HG02938 (cell line): ENCODE measurements around the gene SEC16B.

ENCODE experiments used
- ATAC-seq: cut with Tn5 transposase; IDR thresholded peaks from one replicate; pipeline ENCODE4 v1.9.1; 2021; ENCODE audit warnings: mild to moderate bottlenecking, moderate library complexity; ENCODE audit not compliant: unreplicated experiment

SEC16B gene

GRCh38 chr1:177977141-177977540 lies 7.3 kb upstream of the SEC16B start:
- ATAC-seq, result no peak

DNA sequence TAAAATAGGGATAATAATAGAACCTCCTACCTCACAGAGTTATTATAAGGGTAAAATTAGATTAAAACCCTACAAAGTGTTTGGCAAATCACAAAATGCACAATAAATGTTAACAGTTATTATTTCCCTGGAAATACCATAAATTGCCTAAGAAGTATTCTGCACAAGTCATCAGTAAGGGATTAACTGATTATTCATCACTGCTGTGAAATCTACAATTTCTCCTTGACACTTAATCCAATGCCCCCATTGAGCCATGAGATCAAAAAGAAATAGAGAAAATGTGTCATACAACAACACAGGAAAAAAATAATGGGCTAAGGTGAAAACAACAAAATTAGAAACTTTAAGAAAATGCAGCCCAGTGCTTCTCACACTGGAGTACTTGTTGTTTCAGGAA lies 6.7 kb upstream of the SEC16B start:
- ATAC-seq, result no peak

- no peak for ATAC-seq
Measured at GRCh38 chr1:177975588-177976495, 6.0 kb upstream of the SEC16B start.

- ATAC-seq, result no peak
Measured at GRCh38 chr1:177973585-177973984, 3.7 kb upstream of the SEC16B start.

GRCh38 chr1:177969109-177969508 lies 749 bp downstream of the SEC16B start:
- ATAC-seq, result no peak

- no peak for ATAC-seq
Measured at GRCh38 chr1:177966199-177966598, 3.7 kb downstream of the SEC16B start.

DNA sequence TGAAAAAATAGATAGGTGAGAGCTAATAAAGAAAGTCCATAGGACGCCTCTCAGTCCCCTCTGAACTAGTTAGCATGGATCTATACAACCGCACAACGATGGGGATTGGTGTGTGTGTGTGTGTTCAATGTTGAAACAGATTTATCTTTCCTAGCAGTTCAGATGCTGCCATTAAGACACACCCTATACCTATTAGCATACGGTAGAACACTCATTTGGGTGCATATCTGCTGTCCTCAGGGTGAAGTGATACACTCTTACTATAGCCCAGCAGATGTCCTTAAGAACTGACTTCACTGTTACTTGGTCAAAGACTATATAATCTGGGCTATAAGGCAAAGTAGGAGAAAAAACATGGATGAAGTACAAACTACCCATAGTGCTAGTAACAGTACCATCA lies 4.6 kb downstream of the SEC16B start:
- ATAC-seq, result no peak

DNA sequence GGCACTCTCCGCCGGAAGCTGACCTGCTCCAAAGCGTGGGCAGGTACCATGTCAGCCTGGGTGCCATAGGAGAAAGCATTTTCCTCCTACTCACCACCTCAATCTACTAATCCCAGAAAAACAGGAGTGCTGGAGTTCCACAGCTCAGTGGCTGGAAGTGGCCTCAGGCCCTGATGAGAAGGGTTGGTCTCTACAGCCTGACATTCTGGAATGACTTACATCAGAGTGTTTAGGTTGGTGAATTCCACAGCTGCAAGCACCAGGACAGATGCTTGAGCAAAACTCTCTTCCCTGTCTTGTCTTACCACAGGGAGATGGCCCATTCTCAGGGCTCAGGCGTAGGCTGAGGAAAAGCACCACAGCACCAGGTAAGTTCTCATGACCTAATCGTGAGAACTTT lies 5.5 kb downstream of the SEC16B start:
- no peak for ATAC-seq

DNA sequence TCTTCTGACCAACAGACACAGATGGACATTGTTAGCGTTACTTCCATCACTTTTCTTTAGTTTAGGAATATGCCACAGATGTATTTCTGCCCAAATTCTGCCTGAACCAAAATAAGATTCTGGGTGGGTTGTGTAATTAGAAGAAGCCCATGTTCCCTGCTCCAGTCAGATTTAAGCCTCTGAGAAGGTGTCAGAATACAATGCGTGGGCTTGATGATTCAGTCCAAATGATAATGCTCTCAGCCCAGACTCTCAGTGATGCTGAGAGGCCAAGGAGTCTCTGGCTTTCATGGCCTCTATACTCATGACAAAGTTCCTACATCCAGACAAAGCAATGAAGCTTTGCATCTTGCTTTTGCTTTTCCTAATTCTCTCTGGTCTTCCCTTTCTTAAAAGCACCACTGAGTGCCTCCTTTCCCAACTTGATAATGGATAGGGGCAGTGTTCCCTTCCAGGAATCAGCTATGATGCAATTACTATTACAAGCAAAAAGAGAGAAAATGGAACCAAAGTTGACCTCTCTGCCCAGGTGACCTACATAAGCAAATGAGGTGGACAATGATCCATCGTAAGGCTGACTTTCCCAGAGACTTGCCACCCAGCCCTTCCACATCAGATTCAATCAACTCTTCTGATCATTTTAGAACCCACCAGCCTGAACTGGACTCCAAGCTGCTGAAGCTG lies 8.8 kb downstream of the SEC16B start:
- no peak for ATAC-seq

DNA sequence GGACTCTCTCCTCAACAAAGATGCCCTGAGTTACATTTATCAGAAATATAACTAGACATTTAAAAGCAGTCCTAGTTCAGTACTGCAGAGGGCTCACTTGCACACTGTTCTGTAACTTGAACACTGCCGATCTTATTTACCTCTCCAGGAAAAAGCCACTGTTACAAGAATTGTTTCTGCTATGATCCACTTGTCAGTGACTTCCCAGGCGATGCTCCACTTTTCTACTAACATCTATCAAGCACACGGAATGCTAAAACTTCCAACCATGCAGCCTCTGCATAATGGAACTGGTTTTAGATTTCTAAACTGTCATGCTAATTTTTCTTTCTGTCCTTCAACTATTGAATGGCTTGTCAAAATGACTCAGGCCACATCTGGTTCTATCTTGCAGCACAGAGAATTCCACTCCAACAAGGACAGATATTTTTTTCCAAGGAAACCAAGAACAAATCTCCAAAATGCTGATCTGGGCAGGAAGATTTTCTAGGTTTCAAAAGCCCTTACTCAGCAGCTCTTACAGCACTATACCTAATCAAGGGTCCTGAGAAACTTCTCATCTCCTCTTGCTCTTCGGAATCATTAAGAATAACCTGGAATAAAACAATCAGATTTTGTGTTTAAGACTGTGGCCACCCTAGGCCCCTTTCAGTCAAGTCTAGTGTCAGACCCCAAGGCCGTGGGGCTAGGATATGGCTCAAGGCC lies 9.9 kb downstream of the SEC16B start:
- ATAC-seq, result no peak

DNA sequence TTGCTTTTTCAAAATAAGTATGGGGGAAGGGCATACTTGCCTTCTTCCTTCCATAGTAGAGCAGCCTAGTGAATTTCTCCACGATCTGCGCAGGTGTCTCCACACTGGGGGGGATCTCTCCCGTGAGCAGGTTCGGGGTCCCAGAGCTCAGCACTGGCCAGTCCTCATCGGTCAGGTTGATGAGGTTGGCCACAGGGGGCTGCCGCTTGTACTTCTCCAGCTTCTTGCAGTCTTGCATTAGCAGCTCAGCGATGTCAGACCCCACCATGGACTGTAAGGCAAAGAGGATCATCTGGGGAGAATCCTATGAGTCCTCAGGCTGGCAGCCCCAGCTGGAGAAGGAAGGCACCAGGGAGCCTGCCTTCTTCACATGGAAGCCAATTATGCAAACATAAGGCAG lies 11.8 kb downstream of the SEC16B start:
- ATAC-seq, result no peak

DNA sequence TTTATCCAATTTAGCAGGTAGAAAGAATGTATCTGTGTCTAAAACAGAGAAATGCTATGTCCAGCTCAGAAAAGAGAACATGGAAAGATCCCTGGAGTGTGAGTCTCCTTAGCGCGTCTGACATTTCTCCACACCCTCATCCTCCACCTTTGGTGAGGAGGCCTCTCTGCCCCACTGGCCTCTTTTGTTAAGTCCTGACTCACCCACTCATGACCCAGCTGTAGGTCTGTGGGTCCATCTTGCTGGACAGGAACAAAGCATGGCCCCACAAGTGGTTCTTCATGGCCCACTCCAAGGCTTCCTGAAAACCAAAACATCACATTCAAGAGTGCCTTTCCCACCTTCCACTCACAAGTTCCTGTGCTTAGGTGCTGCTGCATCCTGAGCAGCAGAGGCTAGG lies 15.8 kb downstream of the SEC16B start:
- ATAC-seq, result no peak

- no peak for ATAC-seq
Measured at GRCh38 chr1:177953549-177953948, 16.3 kb downstream of the SEC16B start.

- ATAC-seq, result no peak
Measured at GRCh38 chr1:177952691-177953090, 17.2 kb downstream of the SEC16B start.

DNA sequence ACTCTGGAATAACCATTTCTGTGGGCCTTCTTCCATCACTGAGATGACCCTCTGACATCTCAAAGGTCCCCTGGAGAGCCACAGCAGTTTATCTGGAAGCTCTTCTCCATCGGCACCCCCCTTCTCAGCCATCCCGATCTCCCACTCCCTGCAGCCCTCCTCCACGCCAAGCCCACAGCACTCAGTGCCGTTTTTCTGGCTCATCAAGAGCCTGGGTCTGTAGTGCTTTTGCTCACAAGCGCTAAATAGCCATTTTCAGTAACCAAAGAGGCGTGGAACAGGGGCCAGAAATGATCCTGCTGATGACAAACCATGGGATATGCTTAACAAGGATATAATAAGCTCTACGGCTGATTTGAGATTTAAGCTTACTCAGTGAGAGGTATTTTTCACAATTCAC lies 17.6 kb downstream of the SEC16B start:
- ATAC-seq, result no peak

- ATAC-seq, result no peak
Measured at GRCh38 chr1:177950506-177950905, 19.4 kb downstream of the SEC16B start.

- peak; percentile 85 for ATAC-seq
Measured at GRCh38 chr1:177948336-177948972, 21.4 kb downstream of the SEC16B start.

DNA sequence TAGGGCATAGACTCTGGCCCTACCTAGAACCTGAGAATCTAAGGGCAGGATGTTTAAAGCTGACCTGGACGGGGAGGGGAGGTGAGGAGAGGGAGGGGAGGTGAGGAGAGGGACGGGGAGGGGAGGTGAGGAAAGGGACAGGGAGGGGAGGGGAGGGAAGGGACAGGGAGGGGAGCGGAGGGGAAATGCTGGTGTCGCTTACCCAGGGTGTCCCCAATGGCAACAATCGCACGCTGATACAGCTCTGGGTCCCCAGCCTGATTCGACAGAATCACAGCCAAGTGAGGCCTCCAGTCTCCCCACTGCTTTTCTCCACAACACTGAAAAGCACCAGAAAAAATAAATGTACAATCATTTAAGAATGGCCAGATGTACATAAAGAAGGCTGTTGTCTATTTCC lies 22.2 kb downstream of the SEC16B start:
- ATAC-seq, result no peak

DNA sequence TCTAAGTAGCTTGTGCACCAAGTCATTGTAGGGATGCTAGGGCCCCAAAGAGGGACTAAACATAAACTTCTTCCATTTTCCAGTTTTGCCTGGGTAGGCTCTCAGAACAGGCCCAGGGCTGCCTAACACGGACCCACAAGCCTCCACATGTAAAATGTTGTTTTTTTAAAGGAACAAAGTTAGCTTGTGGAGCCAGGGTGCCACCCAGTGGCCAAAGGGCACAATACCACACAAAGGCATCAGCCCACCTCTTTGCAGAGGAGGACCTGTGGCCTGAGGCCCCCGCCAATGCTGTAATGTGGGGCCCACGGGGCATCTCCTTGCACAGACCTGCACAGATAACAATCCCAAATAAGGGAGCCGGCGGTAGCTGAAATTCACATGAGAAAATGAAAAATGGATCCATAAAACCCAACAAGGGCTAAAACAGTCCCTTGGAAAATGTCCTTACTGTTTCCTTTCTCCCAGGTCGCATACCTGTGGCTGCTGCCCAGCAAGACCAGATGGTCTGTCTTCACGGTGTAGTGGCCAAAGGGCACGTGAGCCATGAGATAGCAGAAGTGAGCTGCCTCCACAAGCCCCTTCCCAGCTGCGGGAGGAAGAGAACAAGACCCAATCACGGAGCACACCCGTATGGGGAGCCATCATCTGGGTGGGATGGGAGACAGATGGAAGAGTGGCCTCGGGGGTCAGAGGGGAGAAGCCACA lies 23.8 kb downstream of the SEC16B start:
- peak; percentile 71 for ATAC-seq
